IPS-NIHi7 (cell line): ENCODE results near the gene IDI2.

Experiments
- DNase-seq: peaks from one replicate; pipeline ENCODE4 v3.0.0; 2012; ENCODE audit warnings: mixed read lengths; ENCODE audit errors: extremely low spot score

Gene IDI2

DNA sequence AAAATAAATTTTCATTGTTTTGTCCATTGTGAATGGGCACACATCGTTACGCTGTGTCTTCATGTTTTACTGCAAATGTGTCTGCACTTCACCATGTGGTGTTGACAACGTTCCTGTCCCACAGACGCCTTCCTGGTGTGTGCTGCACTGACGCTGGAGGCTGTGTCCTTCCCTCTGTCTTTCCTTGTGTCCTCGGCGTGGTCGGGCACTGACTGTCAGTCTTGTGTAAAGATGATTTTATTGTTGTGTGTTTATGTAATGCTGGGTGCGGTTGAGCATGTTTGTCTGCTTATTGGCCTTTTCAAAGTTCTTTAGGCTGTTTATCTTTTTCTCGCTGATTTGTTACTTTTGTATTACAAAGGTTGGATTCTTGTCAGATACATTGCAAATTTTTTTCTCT is 18.1 kb downstream of the IDI2 start:
- DNase-seq: no peak

DNA sequence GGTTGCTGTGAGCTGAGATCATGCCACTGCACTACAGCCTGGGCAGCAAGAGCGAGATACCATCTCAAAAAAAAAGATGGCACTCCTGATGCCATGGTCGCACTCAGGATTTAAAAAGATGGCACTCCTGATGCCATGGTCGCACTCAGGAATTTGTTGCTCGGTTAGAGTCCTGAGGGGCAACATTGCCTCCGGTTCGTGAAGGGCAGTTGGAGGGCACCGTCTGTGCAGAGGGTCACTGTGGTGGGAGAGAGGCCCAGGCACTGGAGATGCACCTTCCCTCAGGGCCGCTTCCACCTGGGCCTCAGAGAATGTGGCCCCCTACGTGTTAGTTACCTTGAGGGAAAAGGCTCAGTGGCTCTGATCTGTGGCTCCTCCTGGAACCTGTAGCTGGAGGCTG is 19.1 kb downstream of the IDI2 start:
- DNase-seq: no peak

DNA sequence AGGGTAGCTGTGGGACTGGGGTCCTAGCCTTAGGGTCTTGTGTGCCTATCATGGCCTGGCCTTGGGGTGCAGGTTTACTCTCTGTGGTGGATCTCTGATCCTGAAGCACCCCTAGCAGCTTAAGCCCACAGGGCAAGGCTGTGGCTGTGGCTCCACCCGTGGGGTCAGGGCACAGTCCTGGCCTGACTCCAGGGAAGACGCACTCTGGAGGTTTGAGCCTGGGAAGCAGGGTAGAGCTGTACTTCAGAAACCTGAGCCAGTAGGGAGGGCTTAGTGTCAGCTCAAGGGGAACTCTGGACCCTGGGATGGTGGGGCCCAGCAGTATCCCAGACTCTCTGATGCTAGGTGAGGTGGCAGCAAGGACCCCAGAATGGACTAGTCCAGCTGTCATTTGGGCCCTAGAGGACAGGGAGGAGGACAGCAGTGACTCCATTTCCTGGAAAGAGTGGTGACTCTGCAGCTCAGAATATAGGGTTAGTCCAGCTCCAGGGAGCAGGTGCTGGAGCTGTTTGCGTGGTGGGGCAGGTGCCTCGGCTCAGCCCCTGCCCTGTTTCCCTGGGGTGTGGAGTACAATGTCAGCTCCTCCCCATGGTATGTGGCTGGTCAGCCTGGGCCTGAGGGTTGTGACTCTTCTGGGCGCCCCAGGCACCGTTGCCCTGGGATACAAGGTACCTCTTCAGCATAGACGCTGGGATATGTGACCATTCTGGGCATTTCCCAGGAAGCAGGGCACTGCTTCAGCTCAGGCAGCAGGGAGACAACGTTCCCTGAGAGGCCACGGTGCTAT is 21.6 kb downstream of the IDI2 start:
- no peak for DNase-seq

DNA sequence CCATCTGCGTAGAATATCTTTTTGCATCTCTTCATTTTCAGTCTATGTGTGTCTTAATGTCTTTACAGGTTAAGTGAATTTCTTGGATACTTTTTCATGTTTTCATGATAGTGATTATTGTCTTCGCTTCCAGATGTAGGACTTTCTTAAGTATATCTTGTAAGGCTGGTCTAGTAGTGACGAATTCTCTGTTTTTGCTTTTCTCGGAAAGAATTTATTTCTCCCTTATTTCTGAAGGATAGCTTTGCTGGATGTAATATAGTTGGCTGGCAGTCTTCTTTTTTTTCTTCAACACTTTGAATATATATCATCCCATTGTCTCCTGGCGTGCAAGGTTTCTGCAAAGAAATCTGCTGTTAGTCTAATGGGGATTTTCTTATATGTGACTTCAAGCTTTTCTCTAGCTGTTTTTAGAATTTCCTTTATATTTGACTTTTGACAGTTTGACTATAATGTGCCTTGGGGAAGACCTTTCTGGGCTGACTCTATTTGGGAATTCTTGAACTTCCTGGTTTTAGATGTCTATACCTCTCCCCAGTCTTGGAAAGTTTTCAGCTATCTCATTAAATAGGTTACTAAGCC is 23.1 kb downstream of the IDI2 start:
- no peak for DNase-seq

DNA sequence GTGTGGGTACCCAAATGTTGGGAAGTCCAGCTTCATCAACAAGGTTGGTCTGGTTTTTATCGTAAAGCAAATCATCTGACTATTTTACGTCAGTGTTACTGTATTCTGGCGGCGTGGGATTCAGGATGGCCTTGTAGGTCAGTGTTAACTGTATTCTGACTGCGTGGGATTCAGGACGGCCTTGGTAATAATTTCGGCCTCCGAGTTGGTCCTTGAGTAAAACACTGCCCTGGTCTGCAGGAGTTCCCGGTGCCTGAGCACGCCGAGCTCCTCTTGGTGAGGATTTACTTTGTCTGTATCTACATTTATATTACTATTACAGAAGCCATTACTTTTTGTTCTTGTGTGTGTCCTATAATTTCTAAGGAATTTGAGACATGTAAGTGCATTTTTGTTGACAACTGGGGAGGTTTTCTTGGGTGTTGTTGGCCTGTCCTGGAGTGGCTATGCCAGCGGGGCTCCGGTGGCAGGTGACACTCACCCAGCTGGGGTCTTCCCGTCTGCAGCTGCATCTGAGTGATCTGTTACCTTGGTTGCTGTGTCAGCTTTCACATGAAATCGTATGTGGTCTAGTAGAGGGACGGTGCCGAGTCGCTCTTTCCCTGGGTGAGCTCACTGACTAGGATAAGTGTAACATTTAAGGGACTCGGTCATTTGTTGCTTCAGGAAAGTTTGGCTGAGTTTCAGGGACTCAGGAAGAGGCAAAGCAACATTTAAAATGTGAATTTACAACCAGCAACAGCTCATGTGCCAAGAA is 28.2 kb downstream of the IDI2 start:
- DNase-seq: no peak

DNA sequence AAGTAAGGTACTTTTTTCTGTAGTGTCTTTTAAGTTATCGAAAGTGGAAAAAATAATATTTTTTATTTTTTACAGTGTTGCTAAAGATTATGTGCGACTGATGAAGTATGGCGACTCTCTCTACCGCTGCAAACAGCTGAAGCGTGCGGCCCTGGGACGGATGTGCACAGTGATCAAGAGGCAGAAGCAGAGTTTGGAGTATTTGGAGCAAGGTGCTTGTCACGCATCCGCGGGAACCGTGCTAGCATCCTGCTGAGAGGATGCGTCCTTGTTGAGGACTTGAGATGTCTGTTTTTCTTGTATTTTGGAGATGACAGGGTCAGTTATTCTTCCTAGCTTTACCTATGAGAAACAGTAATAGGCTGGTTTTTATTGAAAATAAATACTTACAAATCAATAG is 29.6 kb downstream of the IDI2 start:
- no peak for DNase-seq

DNA sequence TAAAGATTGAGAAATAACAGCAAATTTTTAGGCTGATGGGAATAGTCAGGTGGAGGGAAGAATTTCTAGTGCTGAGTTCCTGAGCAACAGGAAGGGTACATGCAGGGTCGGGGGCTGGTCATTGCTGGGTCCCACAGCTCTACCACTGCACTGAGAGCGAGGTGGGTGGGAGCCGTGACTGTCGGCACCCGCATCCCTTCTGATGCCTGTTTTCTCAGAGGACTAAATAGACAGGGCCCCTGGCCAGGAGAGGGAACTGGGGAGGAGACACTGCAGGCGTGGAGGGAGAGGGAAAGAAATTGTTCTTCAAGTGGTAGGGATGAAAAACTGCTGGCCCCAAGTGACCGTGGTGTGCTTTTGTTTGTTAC is 30.1 kb downstream of the IDI2 start:
- DNase-seq: no peak

DNA sequence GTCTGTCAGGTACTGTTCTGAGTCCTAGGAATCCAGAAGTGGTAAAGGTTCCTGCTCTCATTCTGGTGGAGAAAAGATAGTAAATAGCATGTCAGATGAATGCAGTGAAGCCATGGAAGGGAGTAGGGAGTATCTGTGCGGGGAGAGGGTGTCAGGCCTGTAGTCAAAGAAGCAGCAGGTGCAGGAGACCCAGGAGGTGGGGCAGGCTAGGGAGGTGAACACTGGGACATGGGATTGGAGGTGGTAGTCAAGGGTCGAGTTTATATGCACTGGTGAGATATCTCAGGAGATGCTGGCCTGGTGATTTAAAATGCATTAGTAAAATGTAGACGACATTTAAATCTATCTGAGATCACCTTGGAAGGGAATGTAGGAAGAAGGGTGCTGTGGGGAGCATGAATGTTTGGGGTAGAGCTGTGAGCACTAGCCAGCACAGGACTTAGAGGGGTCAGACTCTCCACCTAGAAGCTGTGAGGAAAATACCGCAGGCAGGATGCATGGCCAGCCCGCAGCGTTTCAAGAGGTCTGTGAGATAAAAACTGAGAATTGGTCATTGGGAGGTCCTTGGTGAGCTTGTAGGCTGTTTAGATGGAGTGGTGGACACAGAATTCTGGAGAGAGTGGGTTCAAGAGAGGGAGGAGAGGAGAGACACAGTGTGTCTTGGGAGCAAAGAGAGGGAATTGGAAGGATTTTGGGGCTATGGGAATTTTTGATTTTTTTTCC is 30.7 kb downstream of the IDI2 start:
- no peak for DNase-seq

DNA sequence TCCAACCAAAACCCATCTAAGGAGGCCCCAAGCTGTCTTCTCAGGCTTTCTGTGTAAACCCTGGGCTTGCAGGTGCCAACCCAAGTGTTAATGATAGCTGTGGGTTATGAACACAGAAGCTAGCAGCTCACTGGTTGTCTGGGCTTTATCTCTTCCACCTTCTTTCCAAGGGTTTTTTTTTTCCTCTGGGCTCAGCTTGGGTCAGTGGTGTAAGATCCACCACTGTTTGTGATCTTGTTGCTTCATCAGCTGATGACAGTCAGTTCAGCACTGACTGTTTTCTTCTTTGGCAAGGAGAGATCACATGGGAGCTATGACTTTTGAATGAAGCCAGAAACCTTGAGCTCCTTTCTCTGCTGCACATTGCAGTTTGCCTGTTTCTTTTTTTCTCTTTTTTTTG is 32.8 kb downstream of the IDI2 start:
- no peak for DNase-seq

DNA sequence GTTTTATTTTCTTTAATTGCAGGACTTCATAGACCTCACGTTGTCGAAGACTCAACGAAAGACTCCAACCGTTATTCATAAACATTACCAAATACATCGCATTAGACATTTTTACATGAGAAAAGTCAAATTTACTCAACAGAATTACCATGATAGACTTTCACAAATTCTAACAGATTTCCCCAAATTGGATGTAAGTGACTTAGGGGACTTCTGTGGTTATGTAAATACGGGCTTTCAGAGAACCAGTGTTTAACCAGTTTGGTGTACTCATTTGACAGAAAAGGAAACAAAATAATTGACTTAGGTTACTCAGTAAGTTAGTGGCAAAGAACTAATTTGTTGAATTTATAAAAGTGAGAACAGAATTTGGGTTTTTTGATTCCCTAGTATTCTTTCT is 33.2 kb downstream of the IDI2 start:
- DNase-seq: no peak

DNA sequence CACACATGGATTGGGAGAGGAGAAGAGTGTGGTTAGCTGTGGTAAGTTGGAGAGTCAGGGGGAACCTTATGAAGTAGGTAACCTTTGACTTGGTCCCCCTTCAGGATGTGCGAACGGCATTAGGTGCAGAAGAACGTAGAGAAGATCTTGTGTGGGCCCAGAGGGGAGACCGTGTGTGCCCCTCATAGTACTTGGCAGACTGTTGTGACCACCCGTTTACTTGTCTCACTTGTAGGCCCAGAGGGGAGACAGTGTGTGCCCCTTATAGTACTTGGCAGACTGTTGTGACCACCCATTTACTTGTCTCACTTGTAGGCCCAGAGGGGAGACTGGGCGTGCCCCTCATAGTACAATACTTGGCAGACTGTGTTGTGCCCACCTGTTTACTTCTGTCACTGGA is 34.9 kb downstream of the IDI2 start:
- DNase-seq: no peak

DNA sequence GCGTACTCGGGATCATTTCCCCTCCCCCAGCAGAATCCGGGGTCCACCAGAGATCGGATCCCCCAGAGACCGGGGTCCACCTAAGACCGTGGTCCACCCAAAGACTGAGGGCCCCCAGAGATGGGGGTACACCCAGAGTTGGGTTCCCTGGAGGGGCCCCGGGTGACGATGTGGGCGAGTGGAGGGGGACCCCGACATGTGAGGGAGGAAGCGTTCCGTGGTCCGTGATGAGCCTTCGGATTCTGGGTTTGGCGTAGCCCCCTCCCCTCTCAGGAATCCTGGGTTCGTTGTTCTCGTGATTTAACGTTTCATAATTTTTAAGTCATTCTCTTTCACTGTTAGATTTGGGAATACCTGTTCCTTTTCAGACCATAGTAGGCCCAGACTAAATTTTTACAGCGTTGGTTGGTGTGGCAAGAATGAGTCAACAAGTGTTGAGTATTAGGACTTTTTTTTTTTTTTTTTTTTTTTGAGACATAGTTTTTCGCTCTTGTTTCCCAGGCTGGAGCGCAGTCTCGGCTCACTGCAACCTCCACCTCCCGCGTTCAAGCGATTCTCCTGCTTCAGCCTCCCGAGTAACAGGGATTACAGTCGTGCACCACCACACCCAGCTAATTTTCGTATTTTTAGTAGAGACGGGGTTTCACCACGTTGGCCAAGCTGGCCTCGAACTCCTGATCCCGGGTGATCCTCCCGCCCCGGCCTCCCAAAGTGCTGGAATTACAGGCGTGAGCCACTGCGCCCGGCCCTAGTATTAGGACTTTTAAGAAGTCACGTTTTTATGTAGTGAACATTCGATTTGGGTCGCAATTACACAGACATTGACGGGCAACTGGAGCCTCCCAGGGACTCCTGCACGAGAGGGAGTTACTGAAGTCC is 36.8 kb downstream of the IDI2 start:
- no peak for DNase-seq

DNA sequence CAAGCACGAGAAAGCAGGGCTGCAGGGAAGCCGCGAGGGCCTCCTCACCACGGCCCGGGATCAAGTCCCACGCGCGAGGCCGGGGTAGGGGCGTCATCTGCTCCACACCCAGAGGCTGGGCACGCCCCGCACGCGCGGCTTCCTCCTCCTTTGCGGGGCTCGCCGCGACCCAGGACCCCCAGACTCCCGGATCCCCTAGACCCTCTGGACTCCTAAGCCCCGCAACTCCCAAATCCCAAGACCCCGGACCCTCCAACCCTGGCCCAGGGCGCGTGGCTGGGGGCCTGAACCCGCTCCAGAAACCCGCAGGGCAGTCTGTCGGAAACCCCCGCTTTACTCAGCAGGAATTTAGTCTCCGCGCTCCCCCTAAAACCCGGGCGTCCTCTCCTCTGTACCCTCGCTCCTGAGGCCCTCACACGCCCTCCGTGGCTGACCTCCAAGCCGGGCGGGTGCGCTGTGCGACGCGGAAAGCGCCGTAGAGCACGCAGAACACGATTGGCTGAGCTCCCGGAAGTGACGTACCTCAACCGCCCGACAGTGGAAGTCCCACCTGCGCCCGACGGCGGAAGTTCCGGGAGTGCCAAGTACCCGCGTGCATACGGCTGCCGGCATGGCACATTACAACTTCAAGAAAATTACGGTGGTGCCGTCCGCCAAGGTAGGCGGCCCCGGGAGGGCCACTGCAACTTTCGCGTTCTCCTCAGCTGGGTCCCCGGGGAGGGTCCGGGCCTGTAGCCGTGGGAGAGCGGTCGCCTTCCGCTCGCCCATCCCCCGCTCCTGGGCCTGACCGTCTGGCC is 37.6 kb downstream of the IDI2 start, which contains the start of gene GTPBP4:
TSS of gene GTPBP4 (plus strand) at position 565 of the 797 bp plus-strand sequence. CDS start at position 611, 46 bp downstream.
- DNase-seq: peak; percentile 99

DNA sequence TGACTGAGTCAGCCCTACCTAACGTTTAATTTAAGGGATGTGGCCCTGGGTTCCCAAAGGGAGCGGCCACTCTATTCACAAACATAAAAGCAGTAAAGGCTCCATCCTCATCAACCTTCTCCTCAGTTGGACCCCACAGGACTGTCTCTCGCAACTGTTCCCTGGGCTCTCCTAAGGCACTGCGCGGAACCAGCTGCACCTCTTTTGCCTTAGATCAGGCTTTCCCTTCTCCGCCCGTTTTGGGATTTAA is 38.1 kb downstream of the IDI2 start:
- DNase-seq: no peak

DNA sequence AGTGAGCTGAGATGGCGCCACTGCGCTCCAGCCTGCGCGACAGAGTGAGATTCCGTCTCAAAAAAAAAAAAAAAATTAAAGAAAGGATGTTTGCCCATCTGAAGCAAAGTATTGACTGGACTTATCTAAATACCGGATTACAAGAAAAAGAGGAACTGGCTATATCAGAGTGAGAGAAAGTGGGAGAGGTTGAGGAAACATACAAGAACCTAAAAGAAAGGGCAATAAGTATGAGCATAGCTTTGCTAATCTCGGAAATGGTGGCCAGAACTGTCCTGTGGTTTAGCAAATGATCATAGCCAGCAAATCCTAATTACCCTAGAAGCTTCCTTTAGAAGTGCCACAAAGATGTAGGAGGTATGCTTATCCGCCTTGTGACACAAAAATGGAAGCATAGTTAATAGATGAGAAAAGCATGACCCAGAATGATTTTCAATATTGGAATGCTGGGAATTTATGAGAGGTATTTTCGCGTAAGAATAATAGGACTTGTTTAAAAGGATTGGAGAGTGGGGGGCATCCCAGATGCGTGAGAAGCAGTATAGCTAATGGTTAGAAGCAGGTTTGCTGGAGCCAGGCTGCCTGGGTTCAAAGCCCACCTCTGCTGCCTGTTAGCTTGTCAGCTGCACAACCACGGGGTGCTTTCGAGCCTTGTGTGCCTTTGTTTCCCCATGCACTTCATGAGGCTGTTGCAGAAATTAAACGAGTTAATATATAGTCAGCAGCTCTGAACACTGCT is 38.6 kb downstream of the IDI2 start:
- no peak for DNase-seq

DNA sequence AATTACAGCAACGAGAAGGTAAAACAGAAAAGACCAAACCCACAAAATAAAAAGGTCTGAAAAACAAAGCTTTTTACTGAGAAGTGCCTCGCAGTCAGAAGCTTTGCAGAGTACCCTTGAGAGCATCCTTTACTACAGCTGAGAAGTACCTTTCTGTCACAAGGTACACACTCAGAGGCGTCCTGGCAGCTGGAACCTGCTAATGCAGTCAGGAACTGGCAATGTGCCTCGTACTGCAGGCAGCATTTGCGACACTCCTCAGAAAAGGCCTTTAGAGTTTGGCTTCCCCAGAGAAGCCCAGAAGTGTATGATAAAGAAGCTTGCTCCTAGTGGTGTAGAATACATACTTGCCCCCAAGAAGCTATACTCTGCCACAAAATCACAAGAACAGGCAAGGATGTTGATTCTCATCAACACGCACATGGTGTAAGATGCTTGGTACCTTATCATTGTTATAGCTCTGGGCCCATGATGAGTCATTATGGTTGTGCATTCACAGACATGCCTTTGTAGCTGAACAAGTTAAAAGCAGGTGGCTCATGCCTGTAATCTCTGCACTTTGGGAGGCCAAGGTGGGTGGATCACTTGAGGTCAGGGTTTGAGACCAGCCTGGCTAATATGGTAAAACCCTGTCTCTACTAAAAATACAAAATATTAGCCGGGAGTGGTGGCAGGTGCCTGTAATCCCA is 39.4 kb downstream of the IDI2 start:
- DNase-seq: no peak

DNA sequence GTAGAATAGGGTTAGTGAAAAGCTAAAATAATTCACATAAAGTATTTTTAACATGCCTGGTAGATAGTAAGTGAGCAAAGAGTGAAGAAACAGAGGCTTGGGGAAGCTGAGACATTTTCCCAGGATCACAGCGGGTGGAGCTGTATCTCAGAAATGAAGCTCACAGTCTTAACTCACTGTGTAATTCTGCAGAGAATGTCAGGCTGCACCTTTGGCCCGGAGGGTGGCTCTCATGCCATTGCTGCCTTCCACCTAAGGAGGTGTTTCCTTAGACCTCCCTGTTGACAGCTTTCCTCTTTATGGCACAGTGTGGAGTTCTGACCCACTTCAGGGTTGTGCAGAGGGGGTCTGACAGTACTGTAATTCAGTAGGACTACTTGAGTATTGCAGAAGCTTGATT is 40.3 kb downstream of the IDI2 start:
- DNase-seq: no peak

DNA sequence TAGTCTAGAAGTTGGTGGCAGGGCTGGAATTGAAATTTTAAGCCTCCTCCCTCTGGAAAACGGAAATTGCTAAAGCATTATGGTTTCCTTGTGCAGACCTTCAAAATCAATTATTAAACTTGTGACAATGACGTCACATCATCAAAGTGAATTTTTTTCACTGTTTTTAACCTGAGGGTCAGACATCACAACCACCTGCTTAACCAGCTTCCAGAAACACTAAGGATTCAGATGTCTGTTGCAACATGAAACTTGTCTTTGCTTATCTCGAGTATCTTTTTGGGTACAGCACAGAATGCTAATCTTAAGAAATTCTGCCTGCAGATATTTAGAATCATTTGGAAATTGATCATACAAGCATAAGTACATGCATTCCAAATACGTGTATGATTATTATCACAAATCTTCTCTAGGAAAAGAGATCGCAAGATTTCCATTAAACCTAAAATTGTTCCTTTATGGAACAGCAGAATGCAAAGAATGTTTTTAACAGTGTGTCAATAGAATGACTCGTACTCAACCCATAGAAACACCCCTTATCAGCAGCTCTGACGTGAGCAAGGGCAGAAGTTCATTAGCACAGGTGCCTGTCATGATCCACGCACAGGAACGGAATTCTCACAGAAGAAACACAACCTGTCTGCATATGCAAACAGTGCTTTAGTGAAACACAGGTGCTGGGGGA is 41.5 kb downstream of the IDI2 start:
- DNase-seq: no peak

DNA sequence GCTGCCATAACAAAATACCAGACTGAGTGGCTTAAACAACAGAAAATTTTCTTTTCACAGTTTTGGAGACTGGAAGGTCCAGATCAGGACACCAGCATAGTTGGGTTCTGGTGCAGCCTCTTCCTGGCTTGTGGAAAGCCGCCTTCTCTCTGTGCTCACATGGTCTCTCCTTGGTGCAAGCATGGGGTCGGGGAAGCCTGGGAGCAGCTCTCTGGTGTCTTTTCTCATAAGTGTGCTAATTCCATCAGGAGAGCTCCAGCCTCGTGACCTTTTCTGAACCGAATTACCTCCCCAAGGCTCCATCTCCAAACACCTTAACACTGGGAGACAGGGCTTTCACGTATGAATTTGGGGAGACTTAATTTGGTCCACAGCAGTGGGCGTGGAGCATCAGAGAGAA is 42.3 kb downstream of the IDI2 start:
- DNase-seq: no peak
